HG02885 (cell line): ENCODE data around the gene AFDN.

Experiments
- ATAC-seq: cut with Tn5 transposase; IDR thresholded peaks from one replicate; pipeline ENCODE4 v1.9.1; 2021; ENCODE audit warnings: mild to moderate bottlenecking; ENCODE audit not compliant: unreplicated experiment, poor library complexity

The AFDN gene

GRCh38 chr6:167815296-167815980 is 11.3 kb upstream of the AFDN start:
- no peak for ATAC-seq

GRCh38 chr6:167817016-167817415 is 9.7 kb upstream of the AFDN start:
- ATAC-seq: no peak

- no peak for ATAC-seq
These were observed 9.0 kb upstream of the AFDN start for GRCh38 chr6:167817729-167818128.

GRCh38 chr6:167819576-167819975 is 7.1 kb upstream of the AFDN start:
- no peak for ATAC-seq

- no peak for ATAC-seq
These were observed 6.0 kb upstream of the AFDN start for GRCh38 chr6:167820681-167821080.

GRCh38 chr6:167824591-167825331 is 1.9 kb upstream of the AFDN start:
- no peak for ATAC-seq

GRCh38 chr6:167825332-167826229 is 1.1 kb upstream of the AFDN start:
- no peak for ATAC-seq

- peak; percentile 80 for ATAC-seq
These were observed 348 bp upstream of the AFDN start for GRCh38 chr6:167826230-167826895.

GRCh38 chr6:167827583-167828324 is 1.0 kb downstream of the AFDN start:
- peak; percentile 33 for ATAC-seq

GRCh38 chr6:167828325-167828956 is 1.7 kb downstream of the AFDN start:
- no peak for ATAC-seq

- no peak for ATAC-seq
These were observed 2.8 kb downstream of the AFDN start for GRCh38 chr6:167829513-167829912.

- ATAC-seq: no peak
These were observed 4.6 kb downstream of the AFDN start for GRCh38 chr6:167831281-167831828.

GRCh38 chr6:167832497-167833395 is 6.0 kb downstream of the AFDN start:
- ATAC-seq: peak; percentile 39

- ATAC-seq: no peak
These were observed 6.7 kb downstream of the AFDN start for GRCh38 chr6:167833396-167833763.

GRCh38 chr6:167835260-167835659 is 8.5 kb downstream of the AFDN start:
- ATAC-seq: no peak

GRCh38 chr6:167836721-167837120 is 10.0 kb downstream of the AFDN start:
- ATAC-seq: no peak

- no peak for ATAC-seq
These were observed 11.6 kb downstream of the AFDN start for GRCh38 chr6:167838207-167838748.

GRCh38 chr6:167839343-167839742 is 12.6 kb downstream of the AFDN start:
- no peak for ATAC-seq
